ENCODE results near the gene PRKCE. TPM values are rescaled to one million over a fixed set of nuclear protein-coding genes. Genes with fewer than 3 reads are reported as not detected.

The PRKCE gene
- total and polyA plus RNA-seq, 2 experiments from 2014 or later, result 9.6 to 11.9 TPM

- H3K4me1 ChIP-seq (ENCODE audit: insufficient read depth), result no peaks in the 10 kb centered on the region
- DNase-seq (ENCODE audit: low spot score), result no peak
- H3K9me2 ChIP-seq (replicated peaks; ENCODE audit: insufficient read depth), result no peaks in the 10 kb centered on the region
- H3K27ac ChIP-seq, result no peak overlapping the region
- 92% methylated on average over 3 of the region's 3 CpGs for WGBS (ENCODE audit: low lambda C conversion rate, missing lambda C conversion rate)
- no peak overlapping the region for H3K4me3 ChIP-seq
- no peaks in the 10 kb centered on the region for H4K20me1 ChIP-seq (ENCODE audit: insufficient read depth, poor library complexity, severe bottlenecking)
- H3K36me3 ChIP-seq (replicated peaks; ENCODE audit: insufficient read depth, low read depth), result no peaks in the 10 kb centered on the region
- no peaks in the 10 kb centered on the region for H3K79me2 ChIP-seq
- no peak overlapping the region for H3K4me2 ChIP-seq
- H2AFZ ChIP-seq, result no peak overlapping the region
- TF ChIP-seq EZH2 (IDR thresholded peaks at IDR 0.05; ENCODE audit: borderline replicate concordance) (no peak), EZH2phosphoT487 (IDR thresholded peaks at IDR 0.05; ENCODE audit: low read depth, severe bottlenecking, unreplicated experiment) (no peak), CTCF (IDR thresholded peaks at IDR 0.05; ENCODE audit: poor library complexity) (no peak)
- H3K9me3 ChIP-seq (ENCODE audit: low read depth), result no peaks in the 10 kb centered on the region
- H3K27me3 ChIP-seq, result no peaks in the 10 kb centered on the region
Measured at GRCh38 chr2:45898819-45899218, 247.3 kb downstream of the PRKCE start.

- no peak for DNase-seq (ENCODE audit: low spot score)
- Histone ChIP-seq H3K4me2 (no peak overlapping the region), H3K4me3 (no peak overlapping the region), H3K79me2 (no peaks in the 10 kb centered on the region), H3K9me3 (ENCODE audit: low read depth) (no peaks in the 10 kb centered on the region), H3K9me2 (replicated peaks; ENCODE audit: insufficient read depth) (no peaks in the 10 kb centered on the region), H3K27me3 (no peaks in the 10 kb centered on the region), H3K36me3 (replicated peaks; ENCODE audit: insufficient read depth, low read depth) (no peaks in the 10 kb centered on the region), H2AFZ (no peak overlapping the region), H3K27ac (no peak overlapping the region), H3K4me1 (ENCODE audit: insufficient read depth) (no peaks in the 10 kb centered on the region), H4K20me1 (ENCODE audit: insufficient read depth, poor library complexity, severe bottlenecking) (no peaks in the 10 kb centered on the region)
- no peak for TF ChIP-seq EZH2 (IDR thresholded peaks at IDR 0.05; ENCODE audit: borderline replicate concordance)
- no peak for TF ChIP-seq CTCF (IDR thresholded peaks at IDR 0.05; ENCODE audit: poor library complexity)
- no peak for TF ChIP-seq EZH2phosphoT487 (IDR thresholded peaks at IDR 0.05; ENCODE audit: low read depth, severe bottlenecking, unreplicated experiment)
- 89% methylated on average over 5 of the region's 5 CpGs for WGBS (ENCODE audit: low lambda C conversion rate, missing lambda C conversion rate)
Measured at GRCh38 chr2:45899926-45900325, 248.5 kb downstream of the PRKCE start.

GRCh38 chr2:45901468-45902032 is 250.1 kb downstream of the PRKCE start:
- no peaks in the 10 kb centered on the region for H3K27me3 ChIP-seq
- H3K27ac ChIP-seq, result no peak overlapping the region
- TF ChIP-seq EZH2phosphoT487 (IDR thresholded peaks at IDR 0.05; ENCODE audit: low read depth, severe bottlenecking, unreplicated experiment), result no peak
- TF ChIP-seq EZH2 (IDR thresholded peaks at IDR 0.05; ENCODE audit: borderline replicate concordance), result no peak
- no peak for TF ChIP-seq CTCF (IDR thresholded peaks at IDR 0.05; ENCODE audit: poor library complexity)
- no peak for DNase-seq (ENCODE audit: low spot score)
- H3K4me1 ChIP-seq (ENCODE audit: insufficient read depth), result peaks cover 4% of the 10 kb centered on the region
- H4K20me1 ChIP-seq (ENCODE audit: insufficient read depth, poor library complexity, severe bottlenecking), result no peaks in the 10 kb centered on the region
- H2AFZ ChIP-seq, result no peak overlapping the region
- no peak overlapping the region for H3K4me3 ChIP-seq
- H3K4me2 ChIP-seq, result no peak overlapping the region
- H3K79me2 ChIP-seq, result no peaks in the 10 kb centered on the region
- H3K36me3 ChIP-seq (replicated peaks; ENCODE audit: insufficient read depth, low read depth), result no peaks in the 10 kb centered on the region
- 80% methylated on average over 7 of the region's 7 CpGs for WGBS (ENCODE audit: low lambda C conversion rate, missing lambda C conversion rate)
- H3K9me2 ChIP-seq (replicated peaks; ENCODE audit: insufficient read depth), result no peaks in the 10 kb centered on the region
- H3K9me3 ChIP-seq (ENCODE audit: low read depth), result no peaks in the 10 kb centered on the region

GRCh38 chr2:45902380-45902779 is 250.9 kb downstream of the PRKCE start:
- Histone ChIP-seq H3K27ac (no peak overlapping the region), H3K4me1 (ENCODE audit: insufficient read depth) (peaks cover 4% of the 10 kb centered on the region), H3K9me2 (replicated peaks; ENCODE audit: insufficient read depth) (no peaks in the 10 kb centered on the region), H4K20me1 (ENCODE audit: insufficient read depth, poor library complexity, severe bottlenecking) (no peaks in the 10 kb centered on the region), H3K79me2 (no peaks in the 10 kb centered on the region), H2AFZ (no peak overlapping the region), H3K9me3 (ENCODE audit: low read depth) (no peaks in the 10 kb centered on the region), H3K36me3 (replicated peaks; ENCODE audit: insufficient read depth, low read depth) (no peaks in the 10 kb centered on the region), H3K4me3 (no peak overlapping the region), H3K27me3 (no peaks in the 10 kb centered on the region), H3K4me2 (no peak overlapping the region)
- no peak for TF ChIP-seq EZH2 (IDR thresholded peaks at IDR 0.05; ENCODE audit: borderline replicate concordance)
- no peak for TF ChIP-seq EZH2phosphoT487 (IDR thresholded peaks at IDR 0.05; ENCODE audit: low read depth, severe bottlenecking, unreplicated experiment)
- TF ChIP-seq CTCF (IDR thresholded peaks at IDR 0.05; ENCODE audit: poor library complexity), result no peak
- no peak for DNase-seq (ENCODE audit: low spot score)
